K562 (cell line): Measurements from ENCODE around the gene FES. TPM values are rescaled to one million over a fixed set of nuclear protein-coding genes. Genes with fewer than 3 reads are reported as not detected.
A peak's percentile ranks its signal among the peaks of the same experiment; 100 is the strongest.

Source experiments
- GTF2E2 ChIP-seq: fragments of 200-800 bp; sonication (Bioruptor generic); IDR thresholded peaks from 2 replicates; pipeline ENCODE4 v1.6.1; 2016; ENCODE audit warnings: missing genetic modification characterization, missing compliant biosample characterization
- HNRNPL ChIP-seq: fragments of 200-400 bp; formaldehyde crosslinking; IDR thresholded peaks from 2 replicates; pipeline ENCODE4 v1.6.1; 2017; ENCODE audit warnings: low read depth, mild to moderate bottlenecking, low read length
- KDM1A ChIP-seq, 2 experiments: fragments of 450-650 bp; IDR thresholded peaks; 2 replicates each; pipeline ENCODE4 v1.6.1; 2016; ENCODE audit warnings: mild to moderate bottlenecking in 2 of 2
- ZNF830 ChIP-seq: fragments of 250-450 bp; sonication (Bioruptor Pico); IDR thresholded peaks from 2 replicates; pipeline ENCODE4 v1.5.0; 2021; ENCODE audit warnings: mild to moderate bottlenecking
- polyA plus RNA-seq, 8 experiments: library from polyadenylated mRNA; depleted of rRNA in 4 of 8; stranded (reverse) in 5 of 8; unstranded in 3 of 8; fragments of >200 nt; fragmentation: Nextera tagmentation in 2 of 8; fragmentation: Illumina TruSeq in 1 of 8; extraction: Ambion mirVana in 2 of 8; extraction: Trizol in 1 of 8; gene quantifications; 2 replicates each; pipeline versions ENCODE4 v1.2.1 to v1.2.3, GENCODE V29; 2011 to 2014; ENCODE audit warnings: inconsistent platforms in 1 of 8, missing spikeins in 1 of 8
- total RNA-seq, 7 experiments: library from RNA; depleted of rRNA in 6 of 7; stranded (reverse); fragments of >200 nt in 6 of 7; fragmentation: Illumina TruSeq in 2 of 7; extraction: Trizol in 2 of 7; gene quantifications; 2 replicates each; pipeline versions ENCODE4 v1.2.1 to v1.2.3, GENCODE V29; 2011 to 2021; ENCODE audit warnings: low replicate concordance in 1 of 7
- TF ChIP-seq, protein P1 (sequence below), 2 experiments: fragments of 450-650 bp in 1 of 2; sonication (generic) in 1 of 2; formaldehyde crosslinking in 1 of 2; IDR thresholded peaks; 2 replicates each; pipeline versions ENCODE4 v1.7.1 to v1.9.0; 2016 to 2022; ENCODE audit warnings: inconsistent platforms in 1 of 2, mild to moderate bottlenecking in 1 of 2, missing genetic modification reagents in 1 of 2
- TF ChIP-seq, protein P2 (sequence below), 2 experiments: fragments of 450-650 bp; formaldehyde crosslinking in 1 of 2; IDR thresholded peaks; 2 replicates each; pipeline versions ENCODE4 v1.4.0 to v1.6.1; 2014 to 2020; ENCODE audit warnings: mild to moderate bottlenecking in 2 of 2, borderline replicate concordance in 1 of 2, low read depth in 1 of 2
- TF ChIP-seq, protein P3 (sequence below): sonication (generic); formaldehyde crosslinking; IDR thresholded peaks from 2 replicates; pipeline ENCODE4 v1.8.0; 2022; ENCODE audit warnings: missing genetic modification reagents, mild to moderate bottlenecking, borderline replicate concordance

FES gene
- total and polyA plus RNA-seq, 9 of the 15 experiments (the other 6 are each of a cell fraction or from before 2014, with no cell fraction given), result 0.38 to 2.6 (median 0.82) TPM

GRCh38 chr15:90870354-90871138 lies 13.8 kb upstream of the FES start (continued):
- TF ChIP-seq, protein P1, sequence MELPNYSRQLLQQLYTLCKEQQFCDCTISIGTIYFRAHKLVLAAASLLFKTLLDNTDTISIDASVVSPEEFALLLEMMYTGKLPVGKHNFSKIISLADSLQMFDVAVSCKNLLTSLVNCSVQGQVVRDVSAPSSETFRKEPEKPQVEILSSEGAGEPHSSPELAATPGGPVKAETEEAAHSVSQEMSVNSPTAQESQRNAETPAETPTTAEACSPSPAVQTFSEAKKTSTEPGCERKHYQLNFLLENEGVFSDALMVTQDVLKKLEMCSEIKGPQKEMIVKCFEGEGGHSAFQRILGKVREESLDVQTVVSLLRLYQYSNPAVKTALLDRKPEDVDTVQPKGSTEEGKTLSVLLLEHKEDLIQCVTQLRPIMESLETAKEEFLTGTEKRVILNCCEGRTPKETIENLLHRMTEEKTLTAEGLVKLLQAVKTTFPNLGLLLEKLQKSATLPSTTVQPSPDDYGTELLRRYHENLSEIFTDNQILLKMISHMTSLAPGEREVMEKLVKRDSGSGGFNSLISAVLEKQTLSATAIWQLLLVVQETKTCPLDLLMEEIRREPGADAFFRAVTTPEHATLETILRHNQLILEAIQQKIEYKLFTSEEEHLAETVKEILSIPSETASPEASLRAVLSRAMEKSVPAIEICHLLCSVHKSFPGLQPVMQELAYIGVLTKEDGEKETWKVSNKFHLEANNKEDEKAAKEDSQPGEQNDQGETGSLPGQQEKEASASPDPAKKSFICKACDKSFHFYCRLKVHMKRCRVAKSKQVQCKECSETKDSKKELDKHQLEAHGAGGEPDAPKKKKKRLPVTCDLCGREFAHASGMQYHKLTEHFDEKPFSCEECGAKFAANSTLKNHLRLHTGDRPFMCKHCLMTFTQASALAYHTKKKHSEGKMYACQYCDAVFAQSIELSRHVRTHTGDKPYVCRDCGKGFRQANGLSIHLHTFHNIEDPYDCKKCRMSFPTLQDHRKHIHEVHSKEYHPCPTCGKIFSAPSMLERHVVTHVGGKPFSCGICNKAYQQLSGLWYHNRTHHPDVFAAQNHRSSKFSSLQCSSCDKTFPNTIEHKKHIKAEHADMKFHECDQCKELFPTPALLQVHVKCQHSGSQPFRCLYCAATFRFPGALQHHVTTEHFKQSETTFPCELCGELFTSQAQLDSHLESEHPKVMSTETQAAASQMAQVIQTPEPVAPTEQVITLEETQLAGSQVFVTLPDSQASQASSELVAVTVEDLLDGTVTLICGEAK (IDR thresholded peaks at IDR 0.05), result peak; percentile 5
- TF ChIP-seq, protein P1 (CRISPR knock-in tag; IDR thresholded peaks at IDR 0.05), result no peak
- TF ChIP-seq KDM1A (IDR thresholded peaks at IDR 0.05) (peak; percentile 65 to 82), ZNF830 (CRISPR knock-in tag) (no peak), HNRNPL (no peak), GTF2E2 (tag) (no peak)
- TF ChIP-seq, protein P2, sequence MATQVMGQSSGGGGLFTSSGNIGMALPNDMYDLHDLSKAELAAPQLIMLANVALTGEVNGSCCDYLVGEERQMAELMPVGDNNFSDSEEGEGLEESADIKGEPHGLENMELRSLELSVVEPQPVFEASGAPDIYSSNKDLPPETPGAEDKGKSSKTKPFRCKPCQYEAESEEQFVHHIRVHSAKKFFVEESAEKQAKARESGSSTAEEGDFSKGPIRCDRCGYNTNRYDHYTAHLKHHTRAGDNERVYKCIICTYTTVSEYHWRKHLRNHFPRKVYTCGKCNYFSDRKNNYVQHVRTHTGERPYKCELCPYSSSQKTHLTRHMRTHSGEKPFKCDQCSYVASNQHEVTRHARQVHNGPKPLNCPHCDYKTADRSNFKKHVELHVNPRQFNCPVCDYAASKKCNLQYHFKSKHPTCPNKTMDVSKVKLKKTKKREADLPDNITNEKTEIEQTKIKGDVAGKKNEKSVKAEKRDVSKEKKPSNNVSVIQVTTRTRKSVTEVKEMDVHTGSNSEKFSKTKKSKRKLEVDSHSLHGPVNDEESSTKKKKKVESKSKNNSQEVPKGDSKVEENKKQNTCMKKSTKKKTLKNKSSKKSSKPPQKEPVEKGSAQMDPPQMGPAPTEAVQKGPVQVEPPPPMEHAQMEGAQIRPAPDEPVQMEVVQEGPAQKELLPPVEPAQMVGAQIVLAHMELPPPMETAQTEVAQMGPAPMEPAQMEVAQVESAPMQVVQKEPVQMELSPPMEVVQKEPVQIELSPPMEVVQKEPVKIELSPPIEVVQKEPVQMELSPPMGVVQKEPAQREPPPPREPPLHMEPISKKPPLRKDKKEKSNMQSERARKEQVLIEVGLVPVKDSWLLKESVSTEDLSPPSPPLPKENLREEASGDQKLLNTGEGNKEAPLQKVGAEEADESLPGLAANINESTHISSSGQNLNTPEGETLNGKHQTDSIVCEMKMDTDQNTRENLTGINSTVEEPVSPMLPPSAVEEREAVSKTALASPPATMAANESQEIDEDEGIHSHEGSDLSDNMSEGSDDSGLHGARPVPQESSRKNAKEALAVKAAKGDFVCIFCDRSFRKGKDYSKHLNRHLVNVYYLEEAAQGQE (IDR thresholded peaks at IDR 0.05; ENCODE audit: borderline replicate concordance), result no peak
- TF ChIP-seq, protein P2 (CRISPR knock-in tag; IDR thresholded peaks at IDR 0.05; ENCODE audit: low read depth), result 0 out of 2 replicates have a peak, but pooled peaks have one; percentile 38
- TF ChIP-seq, protein P3, sequence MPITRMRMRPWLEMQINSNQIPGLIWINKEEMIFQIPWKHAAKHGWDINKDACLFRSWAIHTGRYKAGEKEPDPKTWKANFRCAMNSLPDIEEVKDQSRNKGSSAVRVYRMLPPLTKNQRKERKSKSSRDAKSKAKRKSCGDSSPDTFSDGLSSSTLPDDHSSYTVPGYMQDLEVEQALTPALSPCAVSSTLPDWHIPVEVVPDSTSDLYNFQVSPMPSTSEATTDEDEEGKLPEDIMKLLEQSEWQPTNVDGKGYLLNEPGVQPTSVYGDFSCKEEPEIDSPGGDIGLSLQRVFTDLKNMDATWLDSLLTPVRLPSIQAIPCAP, result no peak
